Thyroid gland (tissue), 4 donors: ENCODE results near the gene TNPO1. TPM values are rescaled to one million over a fixed set of nuclear protein-coding genes. Genes with fewer than 3 reads are reported as not detected.

Experiments used
- DNase-seq, 2 donors: peaks; one replicate each; pipeline ENCODE4 v3.0.0-alpha.2; 2019
- H3K27ac ChIP-seq, 3 donors: fragments of 200-600 bp; sonication (generic); 1 replicate in 2 of 3; 2 replicates in 1 of 3; pipeline ENCODE4 v1.5.1; 2016 to 2019; ENCODE audit warnings: mild to moderate bottlenecking in 1 of 3, moderate library complexity in 1 of 3
- H3K27me3 ChIP-seq: fragments of 200-600 bp; sonication (generic); one replicate; pipeline ENCODE4 v1.5.1; 2019
- H3K36me3 ChIP-seq, 2 donors: fragments of 200-600 bp; sonication (generic); one replicate each; pipeline ENCODE4 v1.5.1; 2016 to 2019
- H3K4me1 ChIP-seq, 2 donors: fragments of 200-600 bp; sonication (generic); one replicate each; pipeline ENCODE4 v1.5.1; 2017 to 2019
- H3K4me3 ChIP-seq, 3 donors: fragments of 200-600 bp; sonication (generic); replicated peaks in 1 of 3; 1 replicate in 2 of 3; 2 replicates in 1 of 3; pipeline ENCODE4 v1.5.1; 2016; ENCODE audit warnings: mild to moderate bottlenecking in 1 of 3
- H3K9me3 ChIP-seq: fragments of 200-600 bp; sonication (generic); one replicate; pipeline ENCODE4 v1.5.1; 2017
- POLR2A ChIP-seq, 2 donors: fragments of 450-650 bp; IDR thresholded peaks; one replicate each; pipeline ENCODE4 v1.6.1; 2017; ENCODE audit warnings: antibody characterized with exemption in 2 of 2, mild to moderate bottlenecking in 2 of 2, moderate library complexity in 1 of 2
- WGBS, 2 donors: methylation state at CpG; one replicate each; pipeline ENCODE4 v1.1.5; 2017; 5-methylcytosine and 5-hydroxymethylcytosine counted together
- intact Hi-C: fragments of 100-400 bp; cut with DNase I; formaldehyde crosslinking; loops from one replicate; pipeline ENCODE4 v1.15.1; 2023
- microRNA-seq: library from miRNA; unstranded; fragments of <30 nt; microRNA quantifications from one replicate; pipeline ENCODE4, GENCODE V29; 2016
- small RNA-seq: library from RNA; depleted of rRNA; stranded (forward); fragments of <200 nt; gene quantifications from one replicate; pipeline ENCODE3, GENCODE V24; 2016
- total RNA-seq, 4 donors: library from RNA; depleted of rRNA; stranded (reverse); fragments of >200 nt; gene quantifications; one replicate each; pipeline ENCODE4 v1.2.3, GENCODE V29; 2016
- TF ChIP-seq, protein P1 (sequence below), 6 experiments: fragments of 200-600 bp in 3 of 6; fragments of 450-650 bp in 3 of 6; sonication (generic) in 3 of 6; IDR thresholded peaks; one replicate each; pipeline ENCODE4 v1.5.1; 2016 to 2019; ENCODE audit warnings: antibody characterized with exemption in 6 of 6, mild to moderate bottlenecking in 2 of 6, inconsistent platforms in 1 of 6, moderate library complexity in 1 of 6

Gene TNPO1
- total RNA-seq, 4 donors from 2014 or later = 122 to 319 (median 206) TPM

- intact Hi-C loops = no loop called here
Measured at GRCh38 chr5:72955768-72956323, 139.4 kb downstream of the TNPO1 start, which contains the start of gene FCHO2. Gene FCHO2 (plus strand): TSS chr5:72956041. CDS start chr5:72956097, 56 bp downstream.

DNA sequence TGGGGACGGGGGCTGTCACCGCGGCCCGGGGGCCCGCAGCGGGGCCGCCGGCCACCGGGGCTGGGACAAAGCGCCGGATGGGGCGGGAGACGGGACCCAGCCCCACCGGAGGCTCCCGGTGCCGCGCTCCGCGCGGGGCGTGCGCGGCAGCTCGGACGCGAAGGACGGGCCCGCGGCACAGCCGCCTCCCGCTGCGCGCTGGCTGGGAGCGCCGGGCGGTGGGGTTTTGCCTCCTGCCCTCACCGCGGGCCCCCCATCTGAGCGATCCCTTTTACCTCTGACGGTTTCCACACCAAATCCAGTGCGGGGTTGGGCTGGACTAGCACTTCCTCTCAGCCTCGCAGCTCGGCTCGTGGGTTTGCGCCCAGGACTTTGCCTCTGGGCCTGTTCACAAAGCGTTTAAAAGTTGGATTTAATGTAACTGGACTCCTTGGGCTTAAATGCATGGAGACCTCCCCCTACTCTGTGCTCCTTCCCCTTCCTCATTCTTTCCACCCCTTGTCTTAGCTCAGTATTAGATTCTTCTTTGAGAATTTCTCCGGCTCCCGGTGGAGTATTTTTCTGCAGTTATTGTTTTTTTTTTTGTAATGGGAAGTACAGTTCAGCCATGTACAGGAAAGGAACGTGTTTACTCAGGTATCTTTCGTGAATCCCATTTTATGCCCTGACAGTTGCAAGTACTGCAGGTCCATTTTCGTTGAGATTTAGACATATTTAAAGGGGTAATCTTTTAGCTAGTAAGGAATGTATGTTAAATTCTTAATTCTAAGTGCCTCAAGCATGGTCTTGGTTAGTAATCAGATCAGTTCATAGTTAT lies 140.1 kb downstream of the TNPO1 start:
- H3K27me3 ChIP-seq = no peaks in the 10 kb centered on the region
- TF ChIP-seq, protein P1, sequence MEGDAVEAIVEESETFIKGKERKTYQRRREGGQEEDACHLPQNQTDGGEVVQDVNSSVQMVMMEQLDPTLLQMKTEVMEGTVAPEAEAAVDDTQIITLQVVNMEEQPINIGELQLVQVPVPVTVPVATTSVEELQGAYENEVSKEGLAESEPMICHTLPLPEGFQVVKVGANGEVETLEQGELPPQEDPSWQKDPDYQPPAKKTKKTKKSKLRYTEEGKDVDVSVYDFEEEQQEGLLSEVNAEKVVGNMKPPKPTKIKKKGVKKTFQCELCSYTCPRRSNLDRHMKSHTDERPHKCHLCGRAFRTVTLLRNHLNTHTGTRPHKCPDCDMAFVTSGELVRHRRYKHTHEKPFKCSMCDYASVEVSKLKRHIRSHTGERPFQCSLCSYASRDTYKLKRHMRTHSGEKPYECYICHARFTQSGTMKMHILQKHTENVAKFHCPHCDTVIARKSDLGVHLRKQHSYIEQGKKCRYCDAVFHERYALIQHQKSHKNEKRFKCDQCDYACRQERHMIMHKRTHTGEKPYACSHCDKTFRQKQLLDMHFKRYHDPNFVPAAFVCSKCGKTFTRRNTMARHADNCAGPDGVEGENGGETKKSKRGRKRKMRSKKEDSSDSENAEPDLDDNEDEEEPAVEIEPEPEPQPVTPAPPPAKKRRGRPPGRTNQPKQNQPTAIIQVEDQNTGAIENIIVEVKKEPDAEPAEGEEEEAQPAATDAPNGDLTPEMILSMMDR (IDR thresholded peaks at IDR 0.05) = no peak
- TF ChIP-seq POLR2A (IDR thresholded peaks at IDR 0.05) = peak in 1 of 2 donors; percentile 4
- intact Hi-C loops = no loop called here
- H3K27ac ChIP-seq = peak overlapping the region; percentile 91 to 99 (median 96)
- H3K4me3 ChIP-seq = peak overlapping the region; percentile 43 to 92 (median 81)
- H3K4me1 ChIP-seq = peaks cover 41 to 51% of the 10 kb centered on the region in 2 donors
- no peaks in the 10 kb centered on the region for H3K9me3 ChIP-seq
- peak; percentile 57 to 60 for DNase-seq
- WGBS, 2 donors = 1% methylated on average over 13 to 25 of the region's 51 CpGs
- no peaks in the 10 kb centered on the region for H3K36me3 ChIP-seq

More at GRCh38 chr5:72955768-72956323, 139.4 kb downstream of the TNPO1 start, which contains the start of gene FCHO2:
- Histone ChIP-seq H3K4me3 (peak within 1 kb of the TSS; percentile 43 to 92 (median 81)), H3K4me1 (peaks cover 47 to 58% of the 10 kb centered on the region in 2 donors), H3K36me3 (no peaks in the 10 kb centered on the region), H3K27me3 (no peaks in the 10 kb centered on the region), H3K27ac (peak within 1 kb of the TSS; percentile 91 to 99 (median 96)), H3K9me3 (no peaks in the 10 kb centered on the region)
- WGBS, 2 donors = 0 to 1% methylated on average over 35 to 46 of the region's 64 CpGs
- DNase-seq = peak; percentile 100
- TF ChIP-seq, protein P1 (IDR thresholded peaks at IDR 0.05) = peak; percentile 69 to 93 (median 81)
- TF ChIP-seq POLR2A (IDR thresholded peaks at IDR 0.05) = peak; percentile 67 to 89

GRCh38 chr5:72957337-72957736 lies 140.9 kb downstream of the TNPO1 start:
- Histone ChIP-seq H3K4me3 (peak overlapping the region in 1 of 3 donors; percentile 92), H3K4me1 (peaks cover 33 to 43% of the 10 kb centered on the region in 2 donors), H3K9me3 (no peaks in the 10 kb centered on the region), H3K27me3 (no peaks in the 10 kb centered on the region), H3K36me3 (no peaks in the 10 kb centered on the region), H3K27ac (peak overlapping the region in 2 of 3 donors; percentile 96 to 99)
- intact Hi-C loops = no loop called here
- no peak for DNase-seq
- WGBS, 2 donors = 88% methylated on average over 1 of the region's 1 CpG
- TF ChIP-seq, protein P1 (IDR thresholded peaks at IDR 0.05) = no peak
- TF ChIP-seq POLR2A (IDR thresholded peaks at IDR 0.05) = no peak

GRCh38 chr5:72959257-72959656 lies 142.8 kb downstream of the TNPO1 start:
- Histone ChIP-seq H3K27me3 (no peaks in the 10 kb centered on the region), H3K9me3 (no peaks in the 10 kb centered on the region), H3K4me3 (no peak overlapping the region), H3K27ac (no peak overlapping the region), H3K4me1 (peaks cover 18 to 28% of the 10 kb centered on the region in 2 donors), H3K36me3 (no peaks in the 10 kb centered on the region)
- DNase-seq = no peak
- 95 to 98% methylated on average over 1 of the region's 1 CpG for WGBS, 2 donors
- intact Hi-C loops = no loop called here
- TF ChIP-seq POLR2A (IDR thresholded peaks at IDR 0.05) = no peak
- TF ChIP-seq, protein P1 (IDR thresholded peaks at IDR 0.05) = no peak

Small RNAs within 50 kb of the gene (microRNA-seq; reads per million reads assigned to microRNA genes)
- gene MIR4804 = not detected

Small RNAs within 50 kb of the gene (small RNA-seq; reads per million reads assigned to genes)
- gene MIR4804 (not detected), gene RF00019 (not detected)

Other genes starting within 250 kb of the TNPO1 start
- 10 to 100 TPM; 38.7 to 57.0 (median 46.5) TPM for gene FCHO2, start 139.4 kb downstream of the TNPO1 start, total RNA-seq